PC-9 (cell line): ENCODE data around the gene MZT2B. TPM values are rescaled to one million over a fixed set of nuclear protein-coding genes. Genes with fewer than 3 reads are reported as not detected.
"Not testable (repeated sequence)": the region's sequence is repeated elsewhere in the genome, so short reads cannot be mapped to it uniquely, and the experiment has no call there.

ENCODE experiments used
- BruUV-seq: library from RNA; stranded (reverse); fragments of 400-500 nt; replicated peaks from 2 replicates; lab custom pipeline; 2021; lab: Mats Ljungman, UMichigan
- CTCF ChIA-PET: fragments of 300-600 bp; sonication (Branson Sonifier 250); formaldehyde crosslinking; loops from one replicate; lab custom pipeline; 2022; ENCODE audit warnings: antibody characterized with exemption; lab: Charles Lee
- POLR2A ChIA-PET: fragments of 300-600 bp; sonication (Branson Sonifier 250); formaldehyde crosslinking; loops from one replicate; lab custom pipeline; 2022; ENCODE audit warnings: antibody characterized with exemption; ENCODE audit not compliant: unreplicated experiment; lab: Charles Lee
- DNase-seq, 2 experiments: peaks; one replicate each; pipeline versions ENCODE4 v3.0.0 to v3.0.0-alpha.2; 2015 to 2022; ENCODE audit warnings: mixed read lengths in 1 of 2
- H2AFZ ChIP-seq: fragments of 200-600 bp; sonication (generic); 2 replicates; pipeline ENCODE4 v1.8.1; 2017; ENCODE audit warnings: antibody characterized with exemption
- H3F3A ChIP-seq: fragments of 200-600 bp; sonication (generic); 2 replicates; pipeline ENCODE4 v1.8.1; 2017; ENCODE audit warnings: antibody characterized with exemption, mild to moderate bottlenecking, low read depth; ENCODE audit not compliant: insufficient read depth
- H3K27ac ChIP-seq: fragments of 200-600 bp; sonication (generic); 2 replicates; pipeline ENCODE4 v1.6.1; 2016; ENCODE audit warnings: mixed run types
- H3K27me3 ChIP-seq: fragments of 200-600 bp; sonication (generic); 2 replicates; pipeline ENCODE4 v1.6.1; 2016; ENCODE audit warnings: low read depth, mixed run types; ENCODE audit not compliant: insufficient read depth
- H3K36me3 ChIP-seq: fragments of 200-600 bp; sonication (generic); 2 replicates; pipeline ENCODE4 v1.6.1; 2016; ENCODE audit warnings: low read depth, mixed run types
- H3K4me1 ChIP-seq: fragments of 200-600 bp; sonication (generic); replicated peaks from 2 replicates; pipeline ENCODE4 v1.6.1; 2016; ENCODE audit warnings: mixed run types; ENCODE audit not compliant: insufficient read depth
- H3K4me2 ChIP-seq: fragments of 200-600 bp; sonication (generic); 2 replicates; pipeline ENCODE4 v1.6.1; 2017; ENCODE audit warnings: mixed run types
- H3K4me3 ChIP-seq: fragments of 200-600 bp; sonication (generic); 2 replicates; pipeline ENCODE4 v1.6.1; 2016; ENCODE audit warnings: mixed run types
- H3K79me2 ChIP-seq: fragments of 200-600 bp; sonication (generic); 2 replicates; pipeline ENCODE4 v1.6.1; 2017; ENCODE audit warnings: low read depth, mixed run types
- H3K9me2 ChIP-seq: fragments of 200-600 bp; sonication (generic); 2 replicates; pipeline ENCODE4 v1.8.1; 2017; ENCODE audit warnings: mild to moderate bottlenecking; ENCODE audit not compliant: insufficient read depth
- H3K9me3 ChIP-seq: fragments of 200-600 bp; sonication (generic); 2 replicates; pipeline ENCODE4 v1.8.1; 2016; ENCODE audit warnings: low read depth; ENCODE audit not compliant: insufficient read depth
- H4K20me1 ChIP-seq: fragments of 200-600 bp; sonication (generic); 2 replicates; pipeline ENCODE4 v1.8.1; 2017; ENCODE audit not compliant: insufficient read depth
- intact Hi-C: fragments of 100-400 bp; cut with micrococcal nuclease; formaldehyde crosslinking; loops from one replicate; pipeline ENCODE4 v1.10.0; 2022; ENCODE audit not compliant: unreplicated experiment
- total RNA-seq: library from RNA; stranded (reverse); gene quantifications from 2 replicates; pipeline ENCODE4 v1.2.3, GENCODE V29; 2021

MZT2B gene
- total RNA-seq, 1 experiment from 2014 or later, result 313 TPM

DNA sequence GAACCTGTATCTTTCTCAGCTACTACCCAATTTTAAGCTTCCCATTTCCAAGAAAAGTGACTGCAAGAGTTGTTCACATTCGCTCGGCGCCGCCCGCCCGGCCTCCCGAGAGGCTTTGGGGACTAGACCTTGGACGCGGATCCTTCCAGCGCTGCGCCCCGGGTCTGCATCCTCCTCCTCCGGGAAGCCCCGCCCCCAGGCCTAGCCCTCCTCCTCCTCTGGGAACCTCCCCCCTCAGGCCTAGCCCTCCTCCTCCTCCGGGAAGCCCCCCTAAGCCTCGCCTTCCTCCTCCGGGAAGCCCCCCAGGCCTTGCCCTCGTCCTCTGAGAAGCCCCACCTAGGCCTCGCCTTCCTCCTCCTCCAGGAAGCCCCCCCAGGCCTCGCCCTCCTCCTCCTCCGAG, 45.9 kb downstream of the MZT2B start:
- H3K9me2 ChIP-seq, POLR2A ChIA-PET, H3F3A ChIP-seq, H3K4me2 ChIP-seq, DNase-seq, H3K79me2 ChIP-seq, H3K4me3 ChIP-seq, CTCF ChIA-PET, H3K9me3 ChIP-seq, H4K20me1 ChIP-seq, H3K4me1 ChIP-seq, H3K27ac ChIP-seq, BruUV-seq, H2AFZ ChIP-seq, H3K36me3 ChIP-seq, intact Hi-C loops: not testable (repeated sequence)
- peaks cover 39% of the 10 kb centered on the region for H3K27me3 ChIP-seq

DNA sequence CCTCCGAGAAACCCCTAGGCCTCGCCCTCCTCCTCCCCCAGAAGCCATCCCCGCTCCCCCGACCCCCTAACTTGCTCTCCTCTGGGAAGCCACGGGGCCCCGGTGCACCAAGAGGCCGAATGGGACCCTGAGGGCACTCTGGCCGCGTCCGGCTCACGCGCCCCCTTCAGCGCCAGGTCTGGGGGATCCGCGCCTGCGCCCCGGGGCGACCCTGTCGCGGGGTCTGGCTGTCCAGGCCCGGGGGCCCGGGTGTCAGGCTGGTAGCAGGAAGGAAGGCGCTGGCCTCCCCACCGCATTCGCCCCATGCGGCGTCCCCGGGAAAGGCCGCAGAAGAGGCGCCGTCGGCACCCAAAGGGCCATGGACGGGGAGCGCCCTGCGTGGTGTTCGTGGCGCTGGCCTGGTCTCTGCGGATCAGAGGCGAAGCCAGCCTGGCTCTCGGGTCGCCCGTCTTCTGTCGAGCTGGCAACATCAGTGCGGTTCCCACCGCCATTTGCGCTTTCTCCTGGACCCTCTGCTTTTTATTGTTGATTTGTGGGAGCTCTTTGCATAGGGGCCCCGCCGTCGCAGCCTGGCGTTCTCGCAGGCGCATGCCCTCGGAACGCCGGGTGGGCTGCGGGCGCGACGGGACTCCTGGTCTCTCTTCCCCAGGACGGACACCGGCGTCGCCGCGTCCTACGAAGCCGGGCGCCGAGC, 46.6 kb downstream of the MZT2B start:
- H3K9me2 ChIP-seq, BruUV-seq, H4K20me1 ChIP-seq, H3F3A ChIP-seq, DNase-seq, H3K4me2 ChIP-seq, intact Hi-C loops, H3K36me3 ChIP-seq, H3K4me1 ChIP-seq, H3K27ac ChIP-seq, H2AFZ ChIP-seq, H3K9me3 ChIP-seq, POLR2A ChIA-PET, H3K79me2 ChIP-seq, H3K4me3 ChIP-seq, CTCF ChIA-PET: not testable (repeated sequence)
- H3K27me3 ChIP-seq, result peaks cover 43% of the 10 kb centered on the region

DNA sequence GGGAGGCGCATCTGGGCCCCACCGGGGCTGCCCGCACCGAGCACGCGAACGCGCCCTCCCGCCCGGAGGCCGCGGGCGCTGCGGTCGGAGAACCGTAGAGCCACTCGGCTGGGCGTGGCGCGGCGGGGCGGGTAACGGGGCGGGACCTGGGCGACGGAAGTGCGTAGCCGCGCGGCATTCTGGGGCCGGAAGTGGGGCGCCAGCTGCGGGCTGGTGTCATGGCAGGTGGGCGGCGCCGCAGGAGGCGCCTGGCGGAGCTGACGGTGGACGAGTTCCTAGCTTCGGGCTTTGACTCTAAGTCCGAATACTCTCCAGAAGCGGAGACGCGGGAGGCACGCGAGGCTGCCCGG, 47.1 kb downstream of the MZT2B start:
- H3K4me2 ChIP-seq, H3K4me3 ChIP-seq, intact Hi-C loops, DNase-seq, CTCF ChIA-PET, H2AFZ ChIP-seq, H3F3A ChIP-seq, H3K36me3 ChIP-seq, H3K27ac ChIP-seq, H3K79me2 ChIP-seq, H3K9me3 ChIP-seq, H3K9me2 ChIP-seq, POLR2A ChIA-PET, H4K20me1 ChIP-seq, H3K4me1 ChIP-seq, BruUV-seq: not testable (repeated sequence)
- H3K27me3 ChIP-seq, result peaks cover 41% of the 10 kb centered on the region

DNA sequence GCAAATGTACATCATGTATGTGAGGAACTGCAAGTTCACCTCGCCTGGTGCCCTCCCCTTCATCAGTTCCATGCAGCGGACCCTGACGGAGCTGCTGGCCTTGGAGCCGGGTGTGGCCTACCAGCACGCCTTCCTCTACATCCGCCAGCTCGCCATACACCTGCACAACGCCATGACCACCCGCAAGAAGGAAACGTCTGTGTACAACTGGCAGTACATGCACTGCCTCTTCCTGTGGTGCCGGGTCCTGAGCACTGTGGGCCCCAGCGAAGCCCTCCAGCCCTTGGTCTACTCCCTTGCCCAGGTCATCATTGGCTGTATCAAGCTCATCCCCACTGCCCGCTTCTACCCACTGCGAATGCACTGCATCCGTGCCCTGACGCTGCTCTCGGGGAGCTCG, 48.3 kb downstream of the MZT2B start:
- H2AFZ ChIP-seq, H3K9me3 ChIP-seq, H3K9me2 ChIP-seq, DNase-seq, H3K4me2 ChIP-seq, H3K4me1 ChIP-seq, H4K20me1 ChIP-seq, CTCF ChIA-PET, H3F3A ChIP-seq, POLR2A ChIA-PET, intact Hi-C loops, H3K36me3 ChIP-seq, H3K4me3 ChIP-seq, BruUV-seq, H3K27ac ChIP-seq, H3K79me2 ChIP-seq: not testable (repeated sequence)
- peaks cover 33% of the 10 kb centered on the region for H3K27me3 ChIP-seq

DNA sequence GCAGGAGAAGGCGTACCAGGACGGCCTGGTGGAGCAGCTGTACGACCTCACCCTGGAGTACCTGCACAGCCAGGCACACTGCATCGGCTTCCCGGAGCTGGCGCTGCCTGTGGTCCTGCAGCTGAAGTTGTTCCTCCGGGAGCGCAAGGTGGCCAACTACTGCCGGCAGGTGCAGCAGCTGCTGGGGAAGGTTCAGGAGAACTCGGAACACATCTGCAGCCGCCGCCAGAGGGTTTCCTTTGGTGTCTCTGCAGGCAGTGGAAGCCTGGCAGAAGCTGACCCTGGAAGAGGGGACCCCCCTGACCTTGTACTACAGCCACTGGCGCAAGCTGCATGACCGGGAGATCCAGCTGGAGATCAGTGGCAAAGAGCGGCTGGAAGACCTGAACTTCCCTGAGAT, 48.8 kb downstream of the MZT2B start:
- H3K9me3 ChIP-seq, POLR2A ChIA-PET, intact Hi-C loops, CTCF ChIA-PET, H3K4me2 ChIP-seq, H3K27ac ChIP-seq, H3F3A ChIP-seq, H3K79me2 ChIP-seq, H3K9me2 ChIP-seq, H2AFZ ChIP-seq, BruUV-seq, DNase-seq, H3K4me1 ChIP-seq, H3K36me3 ChIP-seq, H4K20me1 ChIP-seq, H3K4me3 ChIP-seq: not testable (repeated sequence)
- H3K27me3 ChIP-seq, result peaks cover 28% of the 10 kb centered on the region
